Heart left ventricle (tissue), 13 donors: ENCODE measurements around the gene CLMN.

Experiments
- POLR2A ChIP-seq, 2 donors: fragments of 450-650 bp; IDR thresholded peaks; one replicate each; pipeline ENCODE4 v1.6.1; 2017; ENCODE audit warnings: antibody characterized with exemption in 2 of 2, mild to moderate bottlenecking in 2 of 2, moderate library complexity in 2 of 2
- TF ChIP-seq, protein P1 (sequence below), 12 donors: fragments of 200-600 bp; sonication (generic) in 4 of 12; IDR thresholded peaks; one replicate each; pipeline versions ENCODE4 v1.5.0 to v1.8.0; 2018 to 2022; ENCODE audit warnings: antibody characterized with exemption in 12 of 12, mild to moderate bottlenecking in 5 of 12
- donor health status: ischemic (EF 13 %, LVEDD 7.1; RV severe dilation, severe dysfunction).
- donor health status: DM: no; HTN: yes; CAD: no.
- donor health status: DM: no; HTN: no; CAD: no.
- donor health status: ischemic (EF 25% LVEDD 6.9; RV normal size, moderate dysfunction).
- donor health status: ischemic (EF 25% LVEDD 5.7; RV mildly dilated, moderate dysfunction).
- donor health status: ischemic (EF 35%, LVEDD 5.7; RV mildly dilated, moderate dysfunction).
- donor health status: nonischemic (EF 11% LVEDD 7.7; RV severe dilation, severe dysfunction).
- donor health status: DM: yes; HTN: yes; CAD: no.
- donor health status: PGD.
- donor health status: ischemic (EF 29% LVEDD 5.4; RV normal size, mild dysfunction).
- donor health status: nonischemic (EF 23%, LVEDD 6.1; RV moderate dilation, normal function).

DNA sequence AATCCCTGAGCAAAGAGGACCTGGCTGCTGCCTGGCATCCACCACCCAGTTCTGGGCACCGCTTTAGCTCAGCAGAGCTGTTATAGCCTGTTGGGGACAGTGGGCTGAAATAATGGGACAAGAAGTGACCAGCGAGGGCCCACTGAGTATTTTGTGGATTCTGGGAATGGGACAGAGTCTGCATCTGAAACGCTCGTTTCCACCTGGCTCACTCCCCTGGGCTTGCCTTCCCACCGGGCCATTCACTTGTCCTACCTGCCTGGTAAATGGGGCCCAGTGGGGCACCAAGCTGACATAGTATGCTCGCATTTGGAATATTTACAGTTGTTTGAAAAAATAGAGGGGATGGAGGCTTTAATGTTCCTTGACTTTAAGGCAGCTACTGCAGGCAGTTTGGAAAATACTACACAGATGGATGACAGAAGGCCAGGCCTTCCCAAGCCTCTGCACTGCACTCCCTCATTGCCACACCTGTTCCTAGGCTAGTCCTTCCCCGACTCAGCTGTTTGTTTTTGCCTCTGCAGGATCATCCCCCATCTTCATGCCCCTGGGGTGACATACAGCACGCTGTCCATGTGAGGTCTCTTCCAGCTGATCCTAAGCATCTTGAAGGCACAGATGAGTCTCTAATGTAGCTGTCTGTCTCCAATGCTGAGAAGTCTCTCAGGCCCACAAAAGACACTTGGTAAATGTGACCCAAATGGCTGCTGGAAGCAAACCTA lies 101.1 kb downstream of the CLMN start:
- TF ChIP-seq, protein P1, sequence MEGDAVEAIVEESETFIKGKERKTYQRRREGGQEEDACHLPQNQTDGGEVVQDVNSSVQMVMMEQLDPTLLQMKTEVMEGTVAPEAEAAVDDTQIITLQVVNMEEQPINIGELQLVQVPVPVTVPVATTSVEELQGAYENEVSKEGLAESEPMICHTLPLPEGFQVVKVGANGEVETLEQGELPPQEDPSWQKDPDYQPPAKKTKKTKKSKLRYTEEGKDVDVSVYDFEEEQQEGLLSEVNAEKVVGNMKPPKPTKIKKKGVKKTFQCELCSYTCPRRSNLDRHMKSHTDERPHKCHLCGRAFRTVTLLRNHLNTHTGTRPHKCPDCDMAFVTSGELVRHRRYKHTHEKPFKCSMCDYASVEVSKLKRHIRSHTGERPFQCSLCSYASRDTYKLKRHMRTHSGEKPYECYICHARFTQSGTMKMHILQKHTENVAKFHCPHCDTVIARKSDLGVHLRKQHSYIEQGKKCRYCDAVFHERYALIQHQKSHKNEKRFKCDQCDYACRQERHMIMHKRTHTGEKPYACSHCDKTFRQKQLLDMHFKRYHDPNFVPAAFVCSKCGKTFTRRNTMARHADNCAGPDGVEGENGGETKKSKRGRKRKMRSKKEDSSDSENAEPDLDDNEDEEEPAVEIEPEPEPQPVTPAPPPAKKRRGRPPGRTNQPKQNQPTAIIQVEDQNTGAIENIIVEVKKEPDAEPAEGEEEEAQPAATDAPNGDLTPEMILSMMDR (IDR thresholded peaks at IDR 0.05), result no peak
- TF ChIP-seq POLR2A (IDR thresholded peaks at IDR 0.05), result no peak
